GM19099 (cell line): Measurements from ENCODE around the gene S1PR4.
A peak's percentile ranks its signal among the peaks of the same experiment; 100 is the strongest.

Source experiments
- POLR2A ChIP-seq: IDR thresholded peaks from 3 replicates; pipeline ENCODE4 v1.6.1; 2011; ENCODE audit warnings: low read depth; ENCODE audit not compliant: insufficient read length; ENCODE audit errors: extremely low read depth

S1PR4 gene

GRCh38 chr19:3149089-3149488 is 29.5 kb upstream of the S1PR4 start:
- no peak for TF ChIP-seq POLR2A

DNA sequence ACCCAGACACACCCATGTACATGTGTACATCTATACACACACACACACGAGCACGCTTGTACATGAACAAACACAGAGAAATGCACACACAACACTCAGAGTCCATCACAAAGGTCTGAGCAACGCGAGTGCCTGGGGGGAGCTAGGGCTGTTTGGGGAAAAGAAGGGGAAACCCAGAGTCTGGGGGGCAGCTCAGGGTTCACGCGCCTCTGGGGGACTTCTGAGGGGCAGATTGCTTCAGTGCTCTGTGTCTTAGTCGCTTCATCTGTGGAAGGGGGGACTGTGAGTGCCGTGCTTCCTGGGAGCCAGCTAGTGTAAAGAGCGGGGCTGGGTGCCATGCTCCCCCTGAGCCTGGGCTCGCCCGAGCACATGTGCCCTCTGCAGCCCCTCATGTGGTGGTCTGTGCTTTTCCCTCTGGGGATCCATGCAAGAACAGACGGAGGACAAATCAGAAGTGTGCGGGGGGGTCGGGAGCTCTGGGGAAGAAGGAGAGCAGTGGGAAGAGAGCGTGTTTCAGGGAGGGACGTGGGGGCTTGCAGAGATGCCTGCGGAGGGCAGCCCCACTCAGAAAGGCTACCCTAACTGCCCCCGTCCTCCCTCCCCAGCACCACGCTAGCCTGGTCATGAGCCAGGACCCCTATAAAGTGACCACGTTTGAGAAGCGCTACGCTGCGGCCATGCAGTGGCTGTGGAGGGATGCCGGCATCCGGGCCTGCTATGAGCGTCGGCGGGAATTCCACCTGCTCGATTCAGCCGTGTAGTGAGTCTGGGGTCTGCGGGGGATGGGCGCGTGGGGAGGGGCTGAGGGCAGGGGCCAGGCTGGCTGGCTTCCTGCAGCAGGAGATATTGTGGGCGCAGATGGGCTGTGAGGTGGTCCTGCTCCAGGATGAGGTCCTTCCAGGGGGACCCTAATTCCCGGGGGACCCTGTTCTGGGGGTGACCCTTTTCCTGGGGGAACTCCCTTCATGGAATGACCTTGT is 28.8 kb upstream of the S1PR4 start:
- no peak for TF ChIP-seq POLR2A

DNA sequence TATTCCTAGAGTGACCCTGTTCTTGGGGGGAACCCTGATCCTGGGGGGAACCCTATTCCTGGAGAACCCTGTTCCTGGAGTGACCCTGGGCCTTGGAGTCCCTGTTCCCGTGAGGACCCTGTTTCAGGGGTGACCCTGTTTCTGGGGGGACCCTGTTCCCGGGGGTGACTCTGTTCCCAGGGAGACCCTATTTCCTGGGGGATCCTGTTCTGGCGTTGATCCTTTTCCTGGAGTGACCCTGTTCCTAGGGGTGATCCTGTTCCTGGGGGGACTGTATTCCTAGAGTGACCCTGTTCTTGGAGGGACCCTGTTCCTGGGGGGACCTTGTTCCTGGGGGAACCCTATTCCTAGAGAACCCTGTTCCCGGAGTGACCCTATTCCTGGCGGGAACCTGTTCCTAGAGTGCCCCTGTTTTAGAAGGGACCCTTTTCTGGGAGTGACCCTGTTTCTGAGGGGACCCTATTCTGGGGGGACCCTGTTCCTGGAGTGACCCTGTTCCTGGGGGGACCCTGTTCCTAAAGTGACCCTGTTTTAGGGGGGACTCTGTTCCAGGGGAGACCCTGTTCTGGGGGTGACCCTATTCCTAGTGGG is 27.7 kb upstream of the S1PR4 start:
- no peak for TF ChIP-seq POLR2A

DNA sequence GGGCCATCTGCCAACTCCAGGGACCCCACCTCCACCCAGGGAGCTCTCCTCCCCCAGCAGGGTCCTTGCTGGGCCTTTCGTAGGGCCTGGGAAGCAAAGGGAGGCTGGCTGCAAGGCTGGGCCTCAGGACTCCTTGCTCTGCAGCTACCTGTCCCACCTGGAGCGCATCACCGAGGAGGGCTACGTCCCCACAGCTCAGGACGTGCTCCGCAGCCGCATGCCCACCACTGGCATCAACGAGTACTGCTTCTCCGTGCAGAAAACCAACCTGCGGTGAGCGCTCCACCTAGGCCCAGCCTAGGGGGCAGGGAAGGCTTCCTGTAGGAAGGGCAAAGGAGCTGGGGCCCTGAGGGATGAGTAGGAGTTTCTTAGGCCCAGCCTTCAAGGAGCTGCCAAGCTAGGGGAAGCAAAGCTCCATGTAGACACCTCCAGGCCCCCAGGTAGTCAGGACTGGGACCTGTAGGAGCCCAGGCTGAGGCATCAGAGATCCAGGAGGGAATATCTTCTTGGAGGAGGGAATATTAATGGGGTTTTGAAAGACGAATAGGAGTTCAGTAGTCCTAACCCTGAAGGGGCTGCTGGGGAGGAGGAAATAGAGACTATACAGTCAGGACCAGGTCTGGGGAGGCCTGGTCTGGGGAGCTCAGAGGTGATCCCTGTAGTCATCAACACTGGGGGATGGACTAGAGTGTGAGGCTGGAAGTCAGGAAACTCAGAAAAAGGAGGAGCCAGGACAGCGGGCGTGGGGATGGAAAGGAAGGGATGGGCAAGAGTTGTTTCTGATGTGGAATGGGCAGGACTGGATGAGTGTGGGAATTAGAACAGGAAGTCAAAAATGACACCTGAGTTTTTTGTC is 26.8 kb upstream of the S1PR4 start:
- no peak for TF ChIP-seq POLR2A

DNA sequence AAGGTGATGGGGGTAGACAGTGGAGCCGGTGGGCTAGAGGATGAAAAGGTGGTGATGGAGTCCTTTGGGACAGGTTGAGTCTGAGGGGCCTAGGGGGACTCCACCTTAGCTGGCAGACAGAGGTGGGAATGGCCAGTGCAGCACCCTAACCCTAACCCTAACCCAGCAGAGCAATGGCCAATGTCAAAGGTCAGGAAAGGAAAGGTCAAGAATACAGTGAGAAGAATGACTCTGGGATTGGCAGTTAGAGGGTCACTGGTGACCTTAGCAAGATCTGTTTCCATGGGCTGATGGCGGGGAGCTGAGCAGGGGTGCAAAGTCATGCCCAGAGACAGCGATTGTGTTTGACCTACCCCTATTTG is 26.2 kb upstream of the S1PR4 start:
- no peak for TF ChIP-seq POLR2A

- TF ChIP-seq POLR2A = no peak
These were observed 25.0 kb upstream of the S1PR4 start for GRCh38 chr19:3153286-3154230.

GRCh38 chr19:3154957-3155736 is 23.4 kb upstream of the S1PR4 start:
- TF ChIP-seq POLR2A = peak; percentile 58

DNA sequence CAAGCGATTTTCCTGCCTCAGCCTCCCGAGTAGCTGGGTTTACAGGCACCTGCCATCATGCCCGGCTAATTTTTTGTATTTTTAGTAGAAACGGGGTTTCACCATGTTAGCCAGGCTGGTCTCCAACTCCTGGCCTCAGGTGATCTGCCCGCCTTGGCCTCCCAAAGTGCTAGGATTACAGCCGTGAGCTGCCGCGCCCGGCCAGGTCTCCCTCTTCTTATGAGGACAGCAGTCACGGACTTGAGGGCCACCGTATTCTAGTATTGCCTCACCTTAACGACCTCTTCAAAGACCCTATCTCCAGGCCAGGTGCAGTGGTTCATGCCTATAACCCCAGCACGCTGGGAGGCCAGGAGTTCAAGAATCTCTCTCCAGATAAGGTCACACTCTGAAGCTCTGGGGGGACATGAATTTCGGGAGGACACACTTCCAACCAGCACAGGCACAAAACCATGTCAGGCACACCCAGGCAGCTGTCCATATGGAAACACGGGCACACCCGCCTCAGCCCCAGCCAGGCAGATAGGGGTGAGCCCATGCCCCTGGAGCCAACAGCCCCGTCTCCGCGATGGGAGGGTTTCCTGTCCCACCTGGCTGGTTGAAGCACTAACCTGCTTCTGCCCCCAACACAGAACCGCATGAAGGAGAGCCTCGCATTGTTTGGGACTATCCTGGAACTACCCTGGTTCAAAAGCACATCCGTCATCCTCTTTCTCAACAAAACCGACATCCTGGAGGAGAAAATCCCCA is 21.3 kb upstream of the S1PR4 start:
- no peak for TF ChIP-seq POLR2A

DNA sequence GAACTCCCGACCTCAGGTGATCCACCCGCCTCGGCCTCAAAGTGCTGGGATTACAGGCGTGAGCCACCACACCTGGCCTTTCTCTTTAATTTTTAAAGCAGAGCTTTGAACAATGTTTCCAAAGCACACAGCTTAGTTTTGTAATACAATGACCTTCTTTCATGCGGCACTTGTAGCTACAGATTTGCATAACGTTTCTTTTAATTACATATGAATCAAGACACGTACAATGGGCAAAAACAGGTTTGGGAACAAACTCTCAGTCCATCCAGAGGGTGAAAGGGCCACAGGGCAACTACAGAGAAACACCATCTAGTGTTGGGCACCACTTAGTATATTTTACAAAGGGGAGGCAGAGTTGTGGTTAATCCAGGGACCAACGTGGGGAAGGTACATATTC is 19.0 kb upstream of the S1PR4 start:
- no peak for TF ChIP-seq POLR2A

DNA sequence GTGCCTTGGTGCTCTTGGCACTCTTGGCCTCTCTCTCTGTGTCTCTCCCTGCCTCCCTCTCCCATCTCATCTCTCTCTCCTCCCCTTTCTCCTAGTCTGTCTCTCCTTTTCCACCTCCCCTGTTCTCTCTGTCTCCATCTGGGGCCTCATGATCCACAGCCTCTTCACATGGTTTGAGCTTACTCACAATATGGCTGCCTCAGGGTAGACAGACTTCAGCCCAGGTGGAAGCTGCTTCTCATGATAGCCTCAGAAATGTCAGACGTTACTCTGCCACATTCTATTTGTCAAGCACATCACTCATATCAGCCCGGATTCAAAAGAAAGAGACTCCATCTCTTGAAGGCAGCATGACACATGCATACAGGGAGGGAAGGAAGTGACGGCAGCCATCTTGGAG is 18.4 kb upstream of the S1PR4 start:
- no peak for TF ChIP-seq POLR2A

DNA sequence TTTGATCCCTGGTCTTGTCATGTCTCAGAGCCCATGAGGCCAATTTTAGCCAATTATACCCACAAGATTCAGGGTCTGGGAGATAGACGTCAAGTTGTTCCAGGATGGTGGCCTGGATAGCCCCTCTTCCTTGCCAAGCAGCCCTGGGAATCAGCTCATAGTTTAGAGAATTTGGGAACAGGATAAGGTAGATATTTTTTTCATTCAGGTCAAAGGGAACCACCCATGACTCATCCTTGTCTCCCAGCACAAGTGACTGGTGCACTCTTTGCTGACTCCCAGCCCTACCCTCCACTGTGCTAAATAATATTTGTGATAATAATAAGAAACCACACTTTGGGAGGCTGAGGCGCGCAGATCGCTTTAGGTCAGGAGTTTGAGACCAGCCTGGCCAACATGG is 17.1 kb upstream of the S1PR4 start:
- no peak for TF ChIP-seq POLR2A

GRCh38 chr19:3162418-3163229 is 15.9 kb upstream of the S1PR4 start:
- TF ChIP-seq POLR2A = no peak

- TF ChIP-seq POLR2A = no peak
These were observed 15.2 kb upstream of the S1PR4 start for GRCh38 chr19:3163230-3163886.
